ENCODE measurements around the gene ZP2.
"Not testable (repeated sequence)": the region's sequence is repeated elsewhere in the genome, so short reads cannot be mapped to it uniquely, and the experiment has no call there.

The ZP2 gene

DNA sequence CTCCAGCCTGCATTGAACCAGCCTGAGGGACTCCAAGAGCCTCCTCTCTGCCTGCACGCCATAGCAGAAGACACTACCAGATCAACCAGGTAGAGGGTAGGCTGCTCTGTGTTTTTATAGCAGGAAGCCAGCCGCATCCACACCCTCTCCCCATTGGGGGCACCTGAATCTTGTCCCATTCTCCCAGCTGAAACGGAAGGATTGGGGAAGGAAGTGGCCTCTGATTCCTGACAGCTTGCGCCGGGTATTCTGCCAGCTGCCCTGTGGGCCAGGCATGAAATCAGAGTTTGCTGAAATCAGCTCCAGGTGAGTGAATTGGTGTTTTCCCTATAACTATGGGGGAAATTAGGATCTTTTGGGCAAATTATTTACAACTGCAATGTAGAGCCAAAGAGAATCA, at the start of gene ZP2:
Gene ZP2, minus strand, starts transcription at position 89 of the 400 bp plus-strand sequence. Its CDS starts 27 bp downstream, at position 62.
- DNase-seq: no peak

DNA sequence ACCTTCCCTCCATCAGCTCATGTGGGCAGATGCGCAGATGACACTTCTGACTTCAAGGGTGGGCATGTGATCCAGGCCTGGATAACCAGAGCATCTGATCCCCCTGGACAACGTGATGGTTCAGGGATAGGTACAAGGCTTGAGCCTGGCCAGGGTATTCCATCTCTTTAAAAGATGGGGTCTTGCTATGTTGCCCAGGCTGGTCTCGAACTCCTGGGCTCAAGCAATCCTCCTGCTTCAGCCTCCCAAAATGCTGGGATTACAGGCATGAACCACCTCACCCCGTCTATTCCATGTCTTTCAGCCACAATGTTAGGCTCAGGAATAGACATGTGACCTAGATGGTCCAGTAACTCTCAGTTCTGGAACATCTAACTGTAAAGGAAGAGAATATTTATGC, 45.9 kb upstream of the ZP2 start:
- no peak for DNase-seq

DNA sequence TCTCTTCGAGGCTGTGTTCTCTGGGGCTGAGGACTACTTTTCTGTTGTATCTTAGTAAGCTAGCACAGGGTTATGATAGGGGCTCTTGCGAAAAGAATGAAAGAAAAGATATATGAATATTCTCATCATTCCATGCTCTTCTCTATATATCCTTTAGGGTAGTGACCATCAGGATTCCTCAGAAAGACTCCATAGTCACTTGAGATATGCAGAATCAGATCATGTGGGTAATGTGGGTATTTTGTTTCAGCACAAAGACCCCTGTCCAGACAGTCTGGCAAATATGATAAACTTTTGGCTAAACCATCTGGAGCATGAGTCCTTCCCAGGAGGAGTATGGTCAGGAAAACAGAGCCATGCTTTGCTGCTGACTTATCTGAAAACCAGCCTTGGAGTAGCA, 45.3 kb upstream of the ZP2 start:
- no peak for DNase-seq

DNA sequence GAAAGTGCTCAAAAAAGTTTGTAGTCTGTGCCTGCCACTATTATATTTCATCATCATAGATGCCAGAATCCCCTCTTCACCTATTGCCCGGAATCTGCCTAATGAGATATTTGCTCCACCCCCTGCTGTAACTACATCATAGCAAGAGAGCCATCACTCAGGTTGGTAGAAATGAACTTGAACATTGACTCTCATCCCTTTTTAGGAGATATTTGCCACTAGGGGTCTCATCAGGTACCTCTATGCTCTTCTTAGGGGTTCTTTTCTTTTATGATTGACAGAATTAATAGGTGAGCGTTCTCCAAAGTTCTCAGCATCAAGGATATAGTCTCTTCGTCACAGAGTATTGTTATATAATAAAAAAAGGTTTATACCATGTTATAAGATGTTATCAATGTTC, 42.1 kb upstream of the ZP2 start:
- no peak for DNase-seq

DNA sequence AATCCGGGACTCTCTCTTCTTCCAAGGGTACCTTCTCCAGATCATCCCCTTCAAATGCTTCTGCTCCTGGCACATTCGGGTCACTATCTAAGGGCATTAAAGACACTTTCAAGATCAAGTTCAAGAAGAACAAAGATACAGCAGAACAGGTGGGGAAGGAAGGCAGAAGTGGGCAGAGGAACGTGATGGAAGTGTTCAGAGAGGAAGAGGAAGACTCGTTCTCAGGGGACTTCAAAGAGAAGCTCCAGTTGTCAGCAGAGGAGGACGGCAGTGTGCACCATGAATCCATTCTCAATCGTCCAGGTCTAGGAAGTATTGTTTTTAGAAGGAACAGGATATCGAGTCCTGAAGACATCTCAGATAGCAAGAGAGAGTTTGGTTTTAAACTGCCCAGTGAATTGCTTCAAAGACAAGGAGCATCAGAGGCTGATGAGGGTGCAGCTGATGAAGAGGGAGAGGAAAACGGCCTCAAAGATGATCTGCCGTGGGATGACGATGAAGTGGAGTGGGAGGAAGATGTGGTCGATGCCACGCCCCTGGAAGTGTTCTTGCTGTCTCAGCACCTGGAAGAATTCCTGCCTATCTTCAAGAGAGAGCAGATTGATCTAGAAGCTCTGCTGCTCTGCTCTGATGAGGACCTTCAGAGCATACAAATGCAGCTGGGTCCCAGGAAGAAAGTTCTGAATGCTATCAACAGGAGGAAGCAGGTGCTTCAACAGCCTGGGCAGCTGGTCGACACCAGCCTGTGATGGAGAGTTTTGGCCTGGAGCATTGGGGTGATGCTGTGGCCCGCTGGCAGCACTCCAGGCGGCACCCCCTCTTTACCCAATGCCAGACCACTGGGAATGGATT, 38.9 kb upstream of the ZP2 start:
- no peak for DNase-seq

DNA sequence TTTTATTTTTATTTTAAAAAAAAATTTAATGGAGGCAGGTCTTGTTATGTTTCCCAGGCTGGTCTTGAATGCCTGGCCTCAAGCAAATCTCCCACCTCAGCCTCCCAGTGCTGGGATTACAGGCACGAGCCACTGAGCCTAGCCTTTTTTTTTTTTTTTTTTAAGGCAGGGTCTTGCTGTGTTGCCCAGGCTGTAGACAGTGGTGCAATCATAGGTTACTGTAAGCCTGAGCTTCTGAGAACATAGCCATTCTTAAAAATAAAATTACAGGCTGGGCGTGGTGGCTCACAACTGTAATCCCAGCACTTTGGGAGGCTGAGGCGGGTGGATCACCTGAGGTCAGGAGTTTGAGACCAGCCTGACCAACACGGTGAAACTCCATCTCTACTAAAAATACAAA, 36.8 kb upstream of the ZP2 start:
- DNase-seq: not testable (repeated sequence)

DNA sequence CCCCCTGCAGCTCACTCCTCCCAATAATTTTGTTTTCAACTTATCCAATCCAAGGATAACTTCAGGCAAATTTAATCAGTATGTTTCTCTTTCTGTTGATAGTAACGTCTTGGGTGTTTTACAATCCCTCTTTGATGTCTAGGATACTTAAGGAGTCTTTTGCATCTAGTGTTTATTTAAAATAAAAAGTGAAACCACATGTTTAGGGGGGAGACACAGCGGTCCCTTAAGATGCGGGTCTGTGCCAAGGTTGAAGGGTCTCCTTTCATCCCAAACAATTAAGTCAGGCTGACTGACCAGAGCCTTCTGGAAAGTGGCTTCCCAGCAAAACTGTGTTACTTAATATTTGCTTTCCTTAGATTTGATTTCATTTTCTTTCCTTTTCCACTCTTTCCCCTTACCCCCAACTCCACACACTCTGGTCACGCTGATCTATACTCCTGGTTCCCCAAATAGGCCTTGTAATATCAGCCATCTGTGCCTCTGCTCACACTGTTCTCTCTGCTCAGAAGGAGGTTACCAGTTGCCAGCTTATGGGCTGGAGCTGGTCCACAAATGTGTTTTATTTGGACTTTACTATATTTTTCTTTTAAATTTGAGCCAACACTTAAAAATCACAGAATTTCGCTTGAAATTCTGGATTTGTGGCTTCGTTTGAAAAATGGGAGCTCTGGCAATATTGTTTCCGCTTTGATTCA, 33.3 kb upstream of the ZP2 start:
- DNase-seq: no peak

DNA sequence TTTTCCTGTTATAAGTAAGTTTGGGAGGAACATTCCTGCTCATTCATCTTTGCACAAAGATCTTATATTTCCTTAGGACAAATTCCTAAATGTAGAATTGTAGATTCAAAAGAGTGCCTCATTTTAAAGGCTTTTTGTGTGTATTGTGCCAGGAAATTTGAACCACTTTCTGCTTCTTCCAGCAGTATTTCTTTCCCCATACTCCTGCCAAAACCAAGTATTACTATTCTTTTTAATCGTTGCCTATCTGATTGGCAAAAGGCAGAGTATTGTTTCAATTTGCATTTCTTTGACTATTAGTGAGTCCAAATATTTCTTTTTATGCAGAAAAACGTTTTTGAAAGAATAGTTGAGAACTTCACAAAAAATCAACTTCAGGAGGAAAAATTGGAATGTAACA, 31.4 kb upstream of the ZP2 start:
- no peak for DNase-seq

DNA sequence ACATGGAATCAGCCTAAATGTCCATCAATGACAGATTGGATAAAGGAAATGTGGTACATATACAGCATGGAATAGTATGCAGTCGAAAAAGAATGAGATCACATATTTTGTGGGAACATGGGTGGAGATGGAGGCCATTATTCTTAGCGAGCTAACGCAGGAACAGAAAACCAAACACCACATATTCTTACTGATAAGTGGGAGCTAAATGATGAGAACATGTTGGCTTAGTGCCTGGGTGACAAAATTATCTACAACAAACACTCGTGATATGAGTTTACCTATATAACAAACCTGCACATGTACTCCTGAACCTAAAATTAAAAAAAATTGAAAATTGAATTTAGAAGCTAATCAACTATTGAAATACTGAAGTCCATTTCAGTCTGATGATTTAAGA, 28.3 kb upstream of the ZP2 start:
- DNase-seq: no peak

DNA sequence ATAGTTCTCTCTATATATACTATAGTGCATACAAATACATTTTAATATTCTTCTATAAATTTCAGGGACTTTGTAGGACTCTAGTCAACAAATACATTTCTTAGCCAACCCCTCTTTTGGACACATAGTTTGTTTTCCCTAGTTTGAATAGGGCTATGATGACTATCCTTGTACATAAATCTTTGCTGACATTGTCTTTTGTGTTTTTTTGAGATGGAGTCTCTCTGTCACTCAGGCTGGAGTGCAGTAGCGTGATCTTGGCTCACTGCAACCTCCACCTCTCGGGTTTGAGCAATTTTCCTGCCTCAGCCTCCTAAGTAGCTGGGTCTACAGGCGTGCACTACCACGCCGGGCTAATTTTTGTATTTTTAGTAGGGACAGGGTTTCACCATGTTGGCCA, 25.5 kb upstream of the ZP2 start:
- DNase-seq: no peak

DNA sequence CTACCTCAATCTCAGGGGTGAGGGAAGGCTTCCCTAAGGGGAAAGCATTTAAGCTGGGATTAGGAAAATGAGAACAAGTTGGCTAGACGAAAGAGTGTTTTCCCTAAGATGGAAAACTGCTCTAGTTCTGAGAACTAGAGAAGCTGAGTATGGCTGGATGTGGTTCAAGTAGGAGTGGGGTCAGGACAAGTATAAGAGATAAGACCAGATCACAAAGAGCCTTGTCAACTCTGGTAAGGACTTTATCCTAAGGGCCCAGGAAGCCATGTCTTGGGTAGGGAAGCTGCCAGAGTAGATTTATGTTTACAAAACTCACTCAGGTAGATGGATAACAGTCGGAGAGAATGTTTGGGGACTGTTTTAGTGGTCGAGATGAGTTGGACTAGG, 23.8 kb upstream of the ZP2 start:
- no peak for DNase-seq

DNA sequence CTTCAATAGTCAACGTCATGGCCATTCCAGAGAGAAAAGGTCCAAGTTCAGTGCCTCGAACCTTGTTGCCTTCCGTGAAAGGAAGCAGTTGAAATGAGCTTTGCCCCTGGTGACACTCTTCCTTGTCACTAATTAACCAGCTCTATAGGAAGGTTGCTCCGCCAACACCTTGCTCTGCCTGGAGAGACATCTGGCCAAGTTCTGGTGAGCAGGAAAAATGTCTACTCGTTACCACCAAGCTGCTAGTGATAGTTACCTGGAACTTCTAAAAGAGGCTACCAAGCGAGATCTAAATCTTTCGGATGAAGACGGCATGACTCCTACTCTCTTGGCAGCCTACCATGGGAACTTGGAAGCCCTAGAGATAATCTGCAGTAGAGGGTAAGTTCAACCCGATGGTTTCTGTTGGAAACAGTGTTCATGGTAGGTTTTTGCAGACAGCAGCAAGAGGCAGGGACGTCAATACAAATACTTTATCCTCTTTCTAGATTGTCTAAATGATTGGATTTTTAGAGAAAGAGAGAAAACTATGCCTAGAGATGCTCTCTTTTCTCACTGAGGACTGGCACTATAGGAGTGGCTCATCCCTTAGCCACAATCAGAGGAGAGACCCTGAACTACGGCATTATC, 22.3 kb upstream of the ZP2 start, which contains the start of gene ANKS4B:
Gene ANKS4B, plus strand, starts transcription at position 179 of the 630 bp plus-strand sequence. Its CDS starts 39 bp downstream, at position 218.
- no peak for DNase-seq

DNA sequence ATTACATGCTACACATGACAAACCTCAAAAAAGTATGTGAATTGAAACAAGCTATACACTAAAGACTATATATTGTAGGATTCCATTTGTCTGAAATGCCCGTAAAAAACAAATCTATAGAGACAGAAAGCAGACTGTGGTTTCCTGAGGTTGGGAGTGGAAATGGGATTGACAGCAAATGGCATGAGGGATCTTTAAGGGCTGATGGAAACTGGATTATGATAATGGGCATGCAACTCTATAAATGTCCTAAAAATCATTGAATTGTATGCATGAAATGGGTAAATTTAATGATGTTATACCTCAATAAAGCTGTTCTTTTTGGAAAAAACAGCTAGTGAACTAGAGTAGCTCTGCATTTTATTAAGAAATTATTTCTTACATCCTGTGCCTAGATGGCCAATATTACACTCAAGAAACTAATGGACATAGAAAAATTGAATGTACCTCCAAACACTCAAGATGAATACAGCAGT, 21.7 kb upstream of the ZP2 start:
- DNase-seq: no peak

DNA sequence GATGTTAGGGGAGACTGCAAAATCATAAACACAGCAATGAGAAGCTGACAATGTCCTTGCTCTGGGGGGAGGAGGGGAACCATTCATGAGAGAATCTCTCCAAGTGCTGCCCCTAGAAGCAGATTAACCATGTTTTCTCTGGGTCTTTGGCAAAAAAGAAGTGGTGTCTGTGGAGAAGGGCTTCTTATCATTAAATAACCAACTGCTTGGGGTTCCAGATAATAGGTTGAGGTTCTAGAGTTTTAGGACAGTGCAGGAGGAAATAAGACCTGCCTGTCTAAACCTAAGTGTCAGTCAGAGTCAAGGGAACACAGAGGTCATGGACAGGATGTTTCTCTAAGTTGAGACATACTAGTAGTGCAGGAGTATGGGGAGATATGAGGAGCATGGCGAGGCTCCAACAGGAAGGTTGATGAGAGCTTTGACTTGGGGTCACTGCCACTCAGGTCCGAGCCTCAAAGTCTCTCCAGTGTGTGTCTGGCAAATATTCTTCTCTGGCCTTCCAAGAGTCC, 17.0 kb upstream of the ZP2 start:
- no peak for DNase-seq

DNA sequence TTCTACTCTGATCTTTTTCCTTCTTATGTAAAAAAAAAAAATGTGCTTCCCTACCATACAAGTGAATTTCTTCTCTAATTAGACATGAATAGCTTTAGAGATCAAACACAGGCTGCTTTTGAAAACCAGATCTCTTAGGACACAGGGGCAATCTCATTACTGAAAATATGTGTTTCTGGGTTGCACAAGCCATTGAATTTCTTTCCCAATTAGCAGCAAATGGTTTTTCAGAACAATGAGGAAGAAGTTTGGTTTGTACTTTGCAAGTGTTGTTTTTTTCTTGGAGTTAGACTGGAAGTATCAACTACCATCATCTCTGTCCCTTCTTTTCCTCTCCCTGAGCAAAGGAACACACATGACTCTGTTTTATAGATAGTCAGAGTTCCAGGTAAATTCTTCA, 16.5 kb upstream of the ZP2 start:
- DNase-seq: no peak

DNA sequence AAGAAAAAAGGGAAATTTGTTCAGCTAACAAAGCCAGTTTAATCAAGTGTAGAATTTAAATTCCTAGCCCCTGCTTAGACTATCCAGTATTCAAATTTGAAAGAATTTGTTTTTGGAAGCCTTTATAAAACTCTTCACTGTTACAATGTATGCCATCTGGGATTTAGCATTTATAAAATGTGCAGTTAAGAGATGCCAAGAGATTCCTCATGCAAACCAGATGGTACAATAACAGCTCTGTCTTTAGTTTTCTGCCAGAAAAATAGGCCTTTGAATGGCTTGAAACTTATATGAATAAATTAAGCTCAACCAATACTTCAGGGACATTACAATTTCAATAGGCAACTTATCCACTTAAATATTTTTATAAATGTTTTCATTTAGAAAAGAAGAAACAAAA, 15.4 kb upstream of the ZP2 start:
- no peak for DNase-seq

DNA sequence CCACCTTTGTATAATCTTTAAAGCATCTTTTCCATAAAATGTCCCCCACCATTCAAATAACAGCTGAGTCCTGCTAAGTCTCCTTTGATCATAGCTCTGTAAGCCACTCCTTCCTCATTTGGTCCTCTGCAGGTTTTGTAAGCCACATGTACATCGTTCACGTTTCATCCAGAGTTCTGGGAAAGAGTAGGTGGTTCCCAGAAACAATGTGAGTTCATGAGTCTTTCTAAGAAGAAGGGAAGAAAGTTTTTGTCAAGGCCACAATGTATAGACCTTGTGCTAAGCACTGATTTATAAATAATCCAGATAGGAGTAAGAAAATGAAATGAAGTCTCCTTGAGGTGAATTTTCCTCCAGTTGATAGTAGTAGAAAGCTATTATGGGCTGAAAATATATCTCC, 13.4 kb upstream of the ZP2 start:
- no peak for DNase-seq

DNA sequence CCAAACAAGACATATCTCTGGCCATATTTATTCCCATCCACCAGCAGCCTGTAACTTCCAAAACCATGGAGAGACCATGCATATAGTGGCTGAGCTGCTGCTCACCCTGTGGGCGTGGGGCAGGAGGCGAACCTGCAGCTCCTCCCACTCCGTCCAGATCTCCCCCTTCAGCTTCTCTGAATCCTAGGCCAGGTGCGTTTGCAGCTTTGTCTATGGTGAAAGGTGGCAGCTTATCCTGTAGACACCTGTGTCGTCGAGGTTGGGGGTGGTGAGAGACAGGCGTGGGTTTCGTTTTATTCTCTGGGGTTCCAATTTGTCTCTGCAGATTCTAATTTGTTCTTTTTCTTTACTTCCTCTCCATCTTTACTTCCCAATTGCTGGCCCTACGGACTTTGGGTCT, 12.4 kb upstream of the ZP2 start:
- no peak for DNase-seq

DNA sequence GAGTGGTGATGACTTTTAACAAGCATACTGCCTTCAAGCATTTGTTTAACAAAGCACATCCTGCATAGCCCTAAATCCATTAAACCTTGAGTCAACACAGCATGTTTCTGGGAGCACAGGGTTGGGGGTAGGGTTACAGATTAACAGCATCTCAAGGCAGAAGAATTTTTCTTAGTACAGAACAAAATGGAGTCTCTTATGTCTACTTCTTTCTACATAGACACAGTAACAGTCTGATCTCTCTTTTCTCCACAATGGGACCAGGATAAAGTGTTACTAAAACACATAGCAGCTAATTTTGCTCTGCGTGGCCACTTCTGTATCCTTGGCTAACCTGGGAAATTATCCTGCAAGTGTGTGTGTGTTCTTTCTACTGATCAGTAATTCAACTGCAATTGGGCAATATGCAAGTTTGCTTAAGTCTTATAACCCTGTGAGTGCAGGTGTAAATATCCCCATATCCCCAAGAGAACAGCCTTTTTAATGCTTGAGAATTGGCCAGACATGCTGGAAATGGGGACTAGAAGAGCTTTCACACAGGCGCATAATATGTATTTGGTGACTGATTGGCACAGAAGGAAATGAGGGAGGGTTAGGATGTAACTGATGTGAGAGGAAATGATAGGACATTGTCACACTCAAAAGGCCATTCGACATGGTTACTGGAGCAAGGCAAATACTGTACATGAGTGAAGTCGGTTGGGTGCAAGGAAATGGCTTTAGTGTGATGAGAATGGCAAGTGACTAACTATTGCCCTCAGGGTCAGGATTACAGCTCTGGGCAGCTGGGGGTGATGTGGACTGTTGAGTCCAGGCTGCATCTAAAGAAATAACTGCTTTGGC, 11.3 kb upstream of the ZP2 start:
- no peak for DNase-seq

DNA sequence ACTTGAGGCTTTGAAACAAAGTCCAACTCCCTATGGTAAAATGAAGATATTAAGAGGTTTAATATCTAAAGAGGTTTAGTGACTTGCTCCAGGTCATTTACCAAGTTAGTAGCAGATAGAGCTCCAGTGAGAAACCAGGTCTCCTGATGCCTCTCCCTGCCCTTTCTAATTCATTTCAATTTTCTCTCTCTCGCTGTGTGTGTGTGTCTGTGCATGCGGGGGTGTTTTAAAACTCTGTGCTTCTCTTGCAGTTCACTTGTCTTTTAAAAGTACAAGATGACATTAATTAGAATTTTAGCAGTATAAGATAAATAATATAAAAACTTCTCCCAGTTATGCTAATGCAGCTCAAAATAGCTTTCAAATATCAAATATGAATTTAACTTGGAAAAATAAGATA, 8.2 kb upstream of the ZP2 start:
- DNase-seq: no peak

DNA sequence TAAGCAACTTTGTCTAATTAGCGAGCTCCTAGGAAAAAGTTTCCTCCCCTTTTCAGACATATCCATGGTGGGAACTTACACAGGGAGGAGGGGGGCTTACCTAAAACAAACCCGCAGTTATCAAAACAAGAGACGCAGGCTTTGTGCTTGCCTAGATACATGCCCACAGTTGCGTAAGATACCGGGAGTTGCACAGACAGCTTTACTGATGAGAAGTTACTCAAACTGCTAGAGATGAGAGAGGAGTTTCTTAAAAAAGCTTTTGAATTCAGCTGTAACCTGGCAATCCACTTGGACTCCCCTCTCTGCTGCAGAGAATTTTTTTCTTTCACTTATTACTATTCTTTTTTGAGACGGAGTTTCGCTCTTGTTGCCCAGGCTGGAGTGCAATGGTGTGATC, 6.8 kb upstream of the ZP2 start:
- no peak for DNase-seq

DNA sequence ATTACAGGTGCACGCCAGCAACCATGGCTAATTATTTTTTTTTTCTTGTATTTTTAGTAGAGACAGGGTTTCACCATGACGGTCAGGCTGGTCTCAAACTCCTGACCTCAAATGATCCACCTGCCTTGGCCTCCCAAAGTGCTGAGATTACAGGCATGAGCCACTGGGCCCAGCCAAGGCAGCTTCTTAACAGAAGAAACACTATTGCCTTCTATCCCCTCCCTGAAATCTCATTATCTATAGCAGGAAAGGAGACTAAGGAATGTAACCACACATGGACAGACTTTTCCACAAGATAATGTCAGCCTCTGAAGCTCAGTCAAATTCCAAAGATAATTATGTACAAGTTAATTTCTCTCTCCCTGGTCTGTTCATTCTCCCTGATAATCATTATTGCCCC, 5.7 kb upstream of the ZP2 start:
- no peak for DNase-seq

DNA sequence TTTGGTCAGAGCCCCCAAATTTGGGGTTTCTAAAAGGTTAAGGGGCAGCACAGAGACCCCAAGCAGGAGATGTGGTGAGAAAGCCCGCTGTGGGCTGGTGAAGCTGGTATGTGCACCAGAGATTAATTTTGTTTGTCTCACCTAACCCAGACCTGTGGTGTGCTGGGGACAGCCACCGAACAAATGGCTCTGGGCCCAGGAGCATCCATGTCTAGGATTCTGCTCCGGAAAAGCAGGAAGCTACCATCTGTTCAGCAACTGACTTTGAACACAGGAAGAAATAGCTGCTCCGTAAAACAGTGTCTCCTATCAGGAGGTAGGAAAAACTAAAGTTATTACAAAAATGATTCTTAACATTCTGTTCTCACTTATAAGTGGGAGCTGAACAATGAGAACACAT, 2.7 kb upstream of the ZP2 start:
- no peak for DNase-seq

All from NCI-H1092 (cell line).